NCI-H1436 treated with DMSO at 0.1 percent for 48 hours (cell line): ENCODE measurements around the gene BMP7.

Experiments used
- DNase-seq: peaks from one replicate; lab custom pipeline; 2025; lab: John Stamatoyannopoulos, UW

BMP7 gene

GRCh38 chr20:57266291-57267157 is at the start of gene BMP7:
TSS of gene BMP7 (minus strand) at chr20:57266641. CDS start at chr20:57266122, 519 bp downstream.
- DNase-seq: no peak

GRCh38 chr20:57315976-57316480 is 49.6 kb upstream of the BMP7 start:
- DNase-seq: no peak

GRCh38 chr20:57315083-57315975 is 48.9 kb upstream of the BMP7 start:
- no peak for DNase-seq

GRCh38 chr20:57313951-57314350 is 47.5 kb upstream of the BMP7 start:
- no peak for DNase-seq

GRCh38 chr20:57313230-57313629 is 46.8 kb upstream of the BMP7 start:
- no peak for DNase-seq

- no peak for DNase-seq
Measured at GRCh38 chr20:57312138-57312537, 45.7 kb upstream of the BMP7 start.

- no peak for DNase-seq
Measured at GRCh38 chr20:57310821-57311514, 44.5 kb upstream of the BMP7 start.

GRCh38 chr20:57309544-57310115 is 43.2 kb upstream of the BMP7 start:
- DNase-seq: no peak

GRCh38 chr20:57308451-57309271 is 42.2 kb upstream of the BMP7 start:
- no peak for DNase-seq

GRCh38 chr20:57306747-57307146 is 40.3 kb upstream of the BMP7 start:
- DNase-seq: no peak

GRCh38 chr20:57301026-57301425 is 34.6 kb upstream of the BMP7 start:
- no peak for DNase-seq

GRCh38 chr20:57298457-57298856 is 32.0 kb upstream of the BMP7 start:
- DNase-seq: no peak

- DNase-seq: no peak
Measured at GRCh38 chr20:57294550-57294949, 28.1 kb upstream of the BMP7 start.

GRCh38 chr20:57293995-57294394 is 27.6 kb upstream of the BMP7 start:
- DNase-seq: no peak

GRCh38 chr20:57292611-57293010 is 26.2 kb upstream of the BMP7 start:
- DNase-seq: no peak

- DNase-seq: no peak
Measured at GRCh38 chr20:57291694-57292093, 25.3 kb upstream of the BMP7 start.

GRCh38 chr20:57291003-57291402 is 24.6 kb upstream of the BMP7 start:
- no peak for DNase-seq

- DNase-seq: no peak
Measured at GRCh38 chr20:57290178-57290484, 23.7 kb upstream of the BMP7 start.

- DNase-seq: no peak
Measured at GRCh38 chr20:57289391-57290177, 23.1 kb upstream of the BMP7 start.

- DNase-seq: no peak
Measured at GRCh38 chr20:57288651-57289277, 22.3 kb upstream of the BMP7 start.
